HG03439 (cell line): ENCODE measurements around the gene VPREB3.

Experiments
- ATAC-seq: cut with Tn5 transposase; IDR thresholded peaks from one replicate; pipeline ENCODE4 v1.9.1; 2021; ENCODE audit warnings: mild to moderate bottlenecking, moderate library complexity; ENCODE audit not compliant: unreplicated experiment

VPREB3 gene

DNA sequence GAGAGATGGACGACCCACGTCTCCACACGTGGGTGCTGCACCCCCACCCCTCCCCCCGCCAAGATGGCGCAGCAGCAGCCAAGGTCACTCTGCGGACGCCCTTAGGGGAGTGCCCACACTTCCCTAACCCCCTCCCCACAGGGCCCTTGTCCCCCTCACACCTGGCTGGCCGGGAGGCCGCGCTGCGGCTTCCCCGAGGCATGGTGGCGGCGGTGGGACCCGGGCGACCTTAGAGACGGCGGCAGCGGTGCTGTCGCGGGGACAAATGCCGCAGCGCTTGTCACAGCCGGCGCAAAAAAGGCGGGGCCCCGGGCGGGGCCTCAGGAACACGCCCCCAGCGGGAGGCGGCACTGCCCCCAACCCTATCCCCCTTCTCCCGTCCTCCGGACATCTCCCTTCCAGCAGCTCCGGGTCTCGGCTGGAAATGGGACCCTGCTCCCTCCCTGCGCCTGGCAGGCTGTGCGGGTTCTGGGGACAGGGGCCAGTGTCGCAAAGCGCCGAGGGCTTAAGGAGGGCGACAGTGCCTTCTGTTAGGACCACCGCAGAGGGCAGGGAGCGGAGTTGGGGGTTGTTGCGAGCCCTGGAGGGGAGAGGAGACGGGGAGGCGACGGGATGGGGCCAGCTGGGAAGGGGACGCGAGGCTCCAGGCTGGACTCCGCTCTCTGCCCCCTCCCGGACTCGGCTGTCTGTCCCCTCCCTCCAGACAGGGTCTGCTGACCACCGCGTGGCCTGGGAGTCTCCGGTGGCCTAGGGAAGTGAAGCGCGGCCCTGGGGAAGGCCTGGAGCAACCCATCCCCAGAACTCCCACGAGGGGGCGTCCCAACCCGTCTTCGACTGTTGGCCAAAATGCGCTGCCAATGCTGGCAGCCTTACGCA, 13.7 kb upstream of the VPREB3 start, which contains the start of gene CHCHD10:
Gene CHCHD10 (minus strand): TSS at position 300 of the 876 bp plus-strand sequence. CDS start 98 bp downstream, at position 202.
- peak; percentile 50 for ATAC-seq

DNA sequence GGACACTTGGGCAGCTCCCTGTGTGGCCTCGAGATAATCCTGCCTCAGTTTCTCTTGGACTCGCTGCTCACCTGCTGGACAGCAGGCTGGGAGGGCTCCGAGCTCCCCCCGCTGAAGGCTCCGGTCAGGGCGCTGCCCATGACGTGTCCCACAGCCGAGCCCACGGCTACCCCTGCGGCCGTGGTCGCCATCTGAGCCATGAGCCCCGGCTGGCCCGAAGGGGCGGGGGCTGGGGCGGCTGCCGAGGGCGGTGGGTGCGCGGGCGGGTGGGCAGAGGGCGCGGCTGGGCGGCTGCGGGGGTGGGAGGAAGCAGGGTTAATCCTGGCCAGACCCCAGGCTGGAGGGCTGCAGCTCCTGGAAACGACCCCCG, 13.1 kb upstream of the VPREB3 start:
- no peak for ATAC-seq

DNA sequence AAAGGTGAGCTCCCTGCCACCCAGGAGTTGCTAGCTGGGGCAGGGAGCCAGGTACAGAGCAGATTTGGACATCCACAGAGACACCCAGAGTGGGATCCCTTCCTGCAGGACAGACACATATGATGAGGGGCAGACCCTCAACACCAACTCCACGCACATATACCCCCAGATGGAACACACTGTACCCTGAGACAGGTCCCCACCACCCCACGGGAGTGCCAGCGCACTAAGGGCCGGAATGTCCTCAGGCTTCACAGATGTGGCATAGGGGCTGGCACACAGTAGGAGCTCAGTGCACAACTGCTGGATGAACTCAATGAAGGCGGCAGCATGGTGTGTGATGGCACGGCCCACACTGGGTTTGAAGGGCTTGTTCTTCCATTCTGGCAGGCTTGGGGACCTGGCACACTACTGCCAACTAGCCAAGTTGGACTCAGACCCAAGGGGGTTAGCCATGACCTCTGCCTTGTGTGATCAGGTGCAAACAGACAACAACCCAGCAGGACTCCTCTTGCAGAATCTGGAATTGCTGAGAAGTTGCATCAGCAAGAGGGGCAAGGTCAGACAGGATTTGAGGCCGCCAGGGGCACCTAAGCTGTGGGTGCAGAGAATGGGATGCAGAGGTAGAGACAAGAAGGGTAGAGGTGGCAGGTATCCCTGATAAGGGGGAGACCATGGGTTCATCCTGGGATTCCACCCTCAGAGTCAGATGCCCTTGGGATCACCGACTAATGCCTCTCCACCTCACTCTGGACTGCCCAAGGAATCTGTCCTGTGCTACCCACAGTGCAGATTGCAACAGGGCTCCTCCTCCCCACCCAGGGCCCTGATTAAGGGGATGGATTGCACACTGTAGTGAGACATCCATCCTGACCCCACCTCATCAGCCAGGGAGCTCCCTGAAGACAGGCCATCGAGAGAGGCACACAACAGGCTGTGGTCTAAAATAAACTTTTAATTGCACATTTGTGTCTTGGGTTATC, 11.0 kb upstream of the VPREB3 start:
- ATAC-seq = no peak

DNA sequence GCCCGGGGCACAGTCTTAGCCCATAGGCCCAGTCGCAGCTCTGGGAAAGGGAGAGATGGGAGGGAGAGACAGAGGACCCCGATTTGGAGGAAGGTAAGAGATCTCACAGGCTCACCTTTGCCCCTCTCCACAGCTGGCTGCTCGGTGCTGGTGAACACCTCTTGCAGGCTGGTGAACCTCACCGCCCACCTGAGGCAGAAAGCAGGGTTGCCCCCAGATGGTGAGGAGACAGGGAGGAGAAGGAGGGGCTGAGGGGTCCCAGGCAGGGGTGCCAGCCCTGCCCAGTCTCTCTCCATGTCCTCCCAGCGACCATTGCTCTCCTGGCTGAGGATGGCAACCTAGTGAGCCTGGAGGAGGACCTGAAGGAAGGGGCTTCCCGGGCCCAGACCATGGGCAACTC, 9.7 kb upstream of the VPREB3 start:
- no peak for ATAC-seq

DNA sequence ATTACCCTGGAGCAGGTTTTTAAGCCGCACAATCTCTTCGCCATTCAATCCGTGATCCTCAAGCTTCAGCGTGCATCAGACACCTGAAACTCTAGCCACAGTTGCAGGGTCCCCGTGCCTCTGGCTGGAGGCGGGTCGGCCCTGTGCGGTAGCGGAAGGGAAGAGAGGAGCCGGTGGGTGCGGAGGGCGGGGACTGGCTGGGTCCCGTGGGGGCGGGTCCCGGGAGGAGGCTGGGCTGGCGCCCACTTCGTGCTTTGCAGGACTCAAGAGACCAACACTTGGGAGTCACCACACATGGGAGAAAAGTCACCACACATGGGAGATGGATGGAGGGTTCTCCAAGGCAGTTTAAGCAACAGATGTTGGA, 9.3 kb upstream of the VPREB3 start:
- no peak for ATAC-seq

DNA sequence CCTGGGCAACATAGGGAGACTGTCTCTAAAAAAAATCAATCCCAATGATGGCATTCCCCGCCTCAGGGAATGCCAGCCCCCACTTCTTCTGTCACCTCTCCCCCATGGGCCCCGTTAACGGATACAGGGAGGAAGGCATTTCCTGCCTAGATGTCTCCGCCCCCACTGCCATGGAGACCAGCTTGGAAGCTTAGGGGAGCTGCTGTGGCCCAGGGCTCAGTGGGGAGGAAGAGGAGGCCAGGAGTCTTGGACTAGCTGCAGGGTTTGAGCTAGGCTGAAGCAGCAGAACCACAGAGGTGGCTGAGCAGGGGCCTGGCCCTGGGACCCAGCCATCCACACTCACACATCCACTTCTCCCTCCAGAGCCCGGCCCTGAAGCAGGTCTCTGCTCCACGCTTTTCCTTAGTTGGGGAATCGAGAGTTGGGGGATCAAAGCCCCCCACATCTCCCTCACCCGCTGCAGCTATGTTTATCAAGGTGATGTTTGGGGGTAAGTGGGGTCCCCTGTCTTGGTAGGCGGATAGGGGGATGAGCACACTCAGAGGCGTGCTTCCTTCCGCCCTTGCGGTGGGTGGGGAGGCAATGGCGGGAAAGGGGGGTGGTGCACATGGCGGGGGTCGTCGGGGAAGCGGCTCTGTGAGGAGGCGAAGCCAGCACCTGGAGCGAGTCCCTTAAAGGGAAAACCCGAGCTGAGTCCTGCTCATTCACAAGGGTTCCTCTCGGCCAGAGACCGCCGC, 8.8 kb upstream of the VPREB3 start, which contains the start of gene C22orf15:
Gene C22orf15 (plus strand): TSS at position 149 of the 737 bp plus-strand sequence. CDS start 317 bp downstream, at position 466.
- ATAC-seq = no peak

DNA sequence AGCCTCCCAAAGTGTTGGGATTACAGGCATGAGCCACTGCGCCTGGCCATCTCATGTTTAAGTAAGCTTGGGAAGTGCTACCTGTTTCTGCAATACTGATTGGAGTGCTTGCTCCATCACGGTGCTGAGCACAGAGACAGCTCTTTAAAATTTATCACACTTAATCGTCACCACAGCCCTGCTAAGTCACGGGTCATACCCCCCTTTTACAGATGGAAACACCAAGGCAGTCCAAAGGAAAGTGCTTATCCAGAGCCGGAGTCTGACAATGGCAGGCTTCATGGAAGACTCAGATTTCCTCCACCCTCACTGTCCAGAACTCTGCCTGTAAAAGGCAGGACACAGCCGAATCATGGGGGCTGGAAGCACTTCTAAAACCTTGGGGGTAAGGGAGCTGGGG, 5.8 kb upstream of the VPREB3 start:
- no peak for ATAC-seq

DNA sequence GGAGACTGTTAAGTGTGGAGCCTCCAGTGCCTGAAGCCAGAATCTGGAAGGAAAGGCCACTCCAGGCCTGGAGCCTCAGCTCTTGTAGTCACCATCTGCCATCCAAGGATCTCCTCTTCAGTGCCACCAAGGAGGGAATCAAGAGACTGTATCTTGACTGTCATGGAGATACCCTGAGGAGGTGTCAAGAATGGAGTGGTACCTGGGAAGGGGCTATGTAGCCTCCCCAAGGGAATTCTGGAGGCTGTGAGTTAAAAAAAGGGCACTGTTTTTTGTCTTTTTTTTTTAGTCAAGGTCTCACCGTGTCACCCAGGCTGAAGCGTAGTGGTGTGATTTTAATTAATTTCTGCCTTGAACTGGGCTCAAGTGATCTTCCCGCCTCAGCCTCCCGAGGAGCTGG, 5.3 kb upstream of the VPREB3 start:
- ATAC-seq = no peak

DNA sequence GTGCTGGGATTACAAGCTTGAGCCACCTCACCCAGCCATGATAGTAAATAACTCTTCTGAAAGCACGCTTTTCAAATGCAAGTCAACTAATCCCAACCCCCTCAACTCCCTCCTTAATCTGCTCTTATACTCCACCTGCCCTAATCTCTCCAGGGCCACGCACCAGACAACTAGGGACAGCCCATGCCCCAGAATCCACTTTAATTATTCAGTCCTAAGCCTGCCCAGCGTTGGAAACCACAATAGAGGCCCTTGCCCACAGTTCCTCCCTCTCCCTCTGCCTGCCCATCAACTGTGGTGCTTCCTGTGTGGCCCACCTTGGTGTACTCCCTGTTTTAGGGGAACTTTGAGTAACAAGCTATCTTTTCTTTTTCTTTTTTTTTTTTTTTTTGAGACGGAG, 2.7 kb upstream of the VPREB3 start:
- ATAC-seq = no peak

DNA sequence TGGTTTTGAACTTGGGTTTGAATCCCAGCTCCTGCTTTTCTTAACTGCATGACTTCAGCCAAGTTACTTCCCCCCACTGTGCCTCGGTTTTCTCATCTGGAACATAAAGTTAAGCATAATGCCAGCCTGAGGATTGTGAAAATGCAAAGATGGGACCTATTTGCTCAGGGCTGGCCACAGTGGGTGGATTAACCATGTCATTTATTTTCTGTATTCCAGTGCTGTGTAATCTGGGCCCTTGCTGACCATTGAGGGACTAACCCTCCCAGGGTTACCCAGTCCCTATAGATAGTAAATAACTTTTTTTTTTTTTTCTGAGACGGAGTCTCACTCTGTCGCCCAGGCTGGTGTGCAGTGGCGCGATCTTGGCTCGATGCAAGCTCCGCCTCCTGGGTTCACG, 1.5 kb upstream of the VPREB3 start:
- no peak for ATAC-seq

DNA sequence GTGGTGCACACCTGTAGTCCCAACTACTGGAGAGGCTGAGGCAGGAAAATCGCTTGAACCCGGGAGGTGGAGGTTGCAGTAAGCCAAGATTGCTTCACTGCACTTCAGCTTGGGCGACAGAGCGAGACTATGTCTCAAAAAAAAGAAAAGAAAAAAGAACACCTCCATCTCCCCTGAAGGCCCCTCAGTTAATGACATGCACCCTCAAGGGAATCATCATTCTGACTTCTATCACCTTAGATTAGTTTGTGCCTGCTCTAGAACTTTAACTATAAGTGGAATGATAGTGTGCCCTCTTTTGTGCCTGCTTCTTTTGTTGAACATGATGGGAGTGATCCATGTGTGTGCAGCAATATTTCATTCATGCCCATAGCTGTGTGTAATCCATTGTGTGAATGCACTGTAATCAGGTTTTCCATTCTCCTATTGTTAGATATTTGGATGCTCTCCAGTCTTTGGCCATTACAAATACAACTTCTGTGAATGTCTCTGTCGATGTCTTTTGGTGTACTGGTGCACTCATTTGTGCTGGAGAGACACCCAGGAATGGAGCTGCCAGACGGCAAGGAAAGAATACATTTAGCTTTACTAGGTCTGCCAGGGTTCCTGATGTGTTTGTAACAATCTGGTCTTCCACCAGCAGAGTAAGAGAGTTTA, 883 bp upstream of the VPREB3 start:
- ATAC-seq = no peak

DNA sequence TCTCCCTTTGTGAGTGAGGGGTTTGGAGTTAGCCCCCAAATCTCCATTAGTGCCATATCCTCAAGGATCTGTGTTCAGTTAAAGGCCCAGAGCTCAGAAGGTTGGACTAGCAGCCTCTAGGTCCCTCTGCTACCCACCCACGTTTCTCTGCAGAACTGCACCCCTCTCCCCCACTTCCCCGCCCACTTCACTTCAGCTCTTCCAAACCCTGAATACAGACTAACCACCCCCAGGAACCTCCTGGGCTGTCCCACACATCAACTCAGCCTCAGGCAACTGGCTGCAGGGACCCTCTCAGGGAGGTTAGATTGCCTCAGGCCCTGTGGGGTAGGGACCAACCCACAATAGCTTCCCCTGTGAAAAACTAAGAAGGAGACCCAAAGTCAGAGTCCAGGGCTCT, 840 bp downstream of the VPREB3 start:
- no peak for ATAC-seq

DNA sequence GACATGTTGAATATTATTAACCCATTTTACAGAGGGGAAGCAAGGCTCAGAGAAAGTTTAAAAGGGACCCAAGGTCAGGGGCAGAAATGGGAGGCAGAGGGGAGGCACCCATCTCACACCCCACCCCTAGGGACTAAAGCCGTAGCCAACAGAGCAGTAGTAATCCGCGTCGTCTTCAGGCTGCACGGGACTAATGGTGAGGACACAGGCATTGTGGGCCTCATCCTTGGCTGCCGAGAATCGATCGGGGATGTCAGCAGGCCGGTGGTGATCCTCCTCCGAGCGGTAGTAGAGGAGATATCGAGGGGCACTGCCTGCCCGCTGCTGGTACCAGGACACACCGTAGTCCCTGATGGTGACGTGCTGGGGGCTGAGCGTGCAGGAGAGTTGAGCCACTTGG, 1.5 kb downstream of the VPREB3 start:
- ATAC-seq = no peak

DNA sequence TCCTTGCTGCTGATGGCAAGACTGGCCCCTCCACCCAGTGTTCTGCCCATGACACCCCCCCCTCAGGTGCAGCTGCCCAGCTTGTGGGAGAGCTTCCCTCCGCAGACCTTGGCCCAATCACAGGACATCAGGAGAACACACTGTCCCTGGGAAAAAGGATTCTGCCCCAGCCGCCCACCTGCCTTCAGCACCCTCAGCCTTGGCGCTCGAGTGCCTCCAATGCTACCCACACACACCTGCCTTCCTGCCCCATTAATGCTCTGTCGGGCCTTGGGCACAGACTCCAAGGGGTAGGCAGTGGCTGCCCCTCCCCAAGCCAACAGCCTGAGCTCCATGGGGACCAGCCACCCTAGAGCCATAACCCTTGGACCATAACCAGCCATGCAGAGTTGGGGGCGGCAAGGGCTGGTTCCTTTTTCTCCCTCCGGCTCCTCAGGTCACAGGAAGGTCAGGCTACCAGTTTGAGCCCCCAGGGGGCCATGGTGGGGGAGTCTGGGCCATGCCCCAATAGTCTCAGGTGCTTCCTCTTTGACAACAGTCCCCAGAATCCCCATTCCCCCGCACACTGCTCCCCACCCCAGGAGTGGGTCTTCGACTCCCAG, 2.0 kb downstream of the VPREB3 start:
- ATAC-seq = no peak

DNA sequence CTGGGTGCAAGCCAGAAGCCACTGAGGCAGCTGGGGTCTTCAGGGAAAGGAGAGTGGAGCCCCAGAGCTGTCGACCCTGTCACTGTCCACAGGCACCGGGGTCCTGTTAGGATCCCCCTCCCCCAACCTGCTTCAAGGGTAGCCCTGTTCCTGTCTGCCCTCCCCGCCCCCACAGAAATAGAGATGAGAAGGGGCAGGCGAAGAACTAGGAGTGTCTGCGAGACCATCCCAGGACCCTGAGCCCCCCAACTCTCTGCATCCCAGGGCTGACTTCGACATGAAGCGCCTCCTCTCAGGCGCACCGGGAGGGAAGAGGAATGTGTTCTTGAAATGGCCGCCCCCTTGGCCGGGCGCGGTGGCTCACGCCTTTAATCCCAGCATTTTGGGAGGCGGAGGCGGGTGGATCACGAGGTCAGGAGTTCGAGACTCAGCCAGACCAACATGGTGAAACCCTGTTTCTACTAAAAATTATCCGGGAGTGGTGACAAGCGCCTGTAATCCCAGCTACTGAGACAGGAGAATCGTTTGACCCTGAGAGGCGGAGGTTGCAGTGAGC, 2.7 kb downstream of the VPREB3 start:
- ATAC-seq = peak; percentile 28

DNA sequence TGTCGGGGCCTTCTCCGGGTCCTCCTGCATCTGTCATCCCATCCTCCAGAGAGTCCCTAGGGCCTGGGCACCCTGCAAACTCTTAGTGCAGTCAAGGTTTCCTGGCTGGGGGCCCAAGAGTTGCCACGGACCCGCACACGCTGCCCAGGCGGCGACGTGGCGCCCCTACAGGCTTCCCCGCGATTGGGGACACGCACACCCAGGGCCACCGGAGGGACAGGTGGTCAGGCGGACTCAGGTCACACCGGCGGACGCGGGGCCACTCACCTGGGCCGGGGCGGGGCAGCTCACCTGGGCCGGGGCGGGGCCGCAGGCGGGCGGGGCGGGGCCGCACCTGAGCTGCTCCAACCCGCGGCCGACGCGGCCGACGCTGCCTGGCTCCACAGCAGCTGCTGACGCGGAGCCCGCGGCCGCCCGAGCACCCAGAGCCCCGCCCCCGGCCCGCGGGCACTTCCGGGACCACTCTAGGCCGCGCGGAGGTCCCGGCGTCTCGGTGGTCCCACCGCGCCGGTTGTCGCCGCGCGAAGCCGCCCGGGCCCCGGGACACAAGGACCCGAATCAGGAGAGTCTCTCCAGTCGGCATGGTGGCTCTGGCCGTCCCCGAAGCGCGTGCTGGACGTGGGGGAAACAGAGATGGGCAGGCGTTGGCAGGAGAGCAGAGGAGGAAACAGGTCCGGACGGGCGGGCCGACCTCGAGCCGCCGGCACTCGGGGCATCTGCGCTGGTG, 3.3 kb downstream of the VPREB3 start, which contains the start of gene ZNF70:
Gene ZNF70 (minus strand): TSS at position 399 of the 727 bp plus-strand sequence. CDS start 5,972 bp downstream, outside the sequence.
- ATAC-seq = peak; percentile 81

DNA sequence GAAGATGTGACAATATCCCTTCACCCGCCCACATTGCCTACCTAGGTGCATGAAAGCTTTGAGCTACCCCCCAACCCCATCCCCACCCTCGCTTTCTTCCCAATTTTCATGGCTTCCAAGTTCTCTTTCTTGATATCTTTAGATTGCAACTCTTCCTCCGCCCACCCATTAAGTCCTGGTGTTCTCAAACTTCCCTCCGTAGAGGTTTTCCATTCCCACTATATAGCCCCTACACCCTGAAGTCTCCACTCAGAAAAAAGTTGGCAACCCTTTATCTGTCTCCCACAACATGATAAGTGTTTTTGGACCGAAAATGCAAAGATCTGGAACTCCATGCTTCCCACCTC, 3.9 kb downstream of the VPREB3 start:
- no peak for ATAC-seq

DNA sequence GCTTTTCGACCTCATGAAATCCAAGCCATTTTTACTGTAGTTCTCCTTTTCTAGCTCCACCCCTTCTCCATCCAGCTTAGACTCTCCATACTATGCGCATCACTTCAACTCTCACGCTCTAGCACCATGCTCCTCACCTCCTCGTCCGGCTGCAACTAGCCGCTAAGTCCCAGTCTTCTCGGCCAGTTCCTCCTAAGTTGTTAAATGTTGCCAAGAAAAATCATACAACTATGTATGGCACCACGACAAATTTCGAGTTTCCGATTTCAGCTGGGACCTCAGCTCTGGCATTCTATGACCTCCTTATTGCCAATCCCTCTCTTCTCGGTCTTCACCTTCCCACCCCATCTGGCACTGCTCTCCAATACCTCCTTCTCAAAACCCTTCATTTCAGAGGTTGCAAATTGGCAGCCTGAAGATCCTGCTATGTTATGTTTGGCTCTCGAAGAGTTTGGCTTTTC, 4.4 kb downstream of the VPREB3 start:
- no peak for ATAC-seq

DNA sequence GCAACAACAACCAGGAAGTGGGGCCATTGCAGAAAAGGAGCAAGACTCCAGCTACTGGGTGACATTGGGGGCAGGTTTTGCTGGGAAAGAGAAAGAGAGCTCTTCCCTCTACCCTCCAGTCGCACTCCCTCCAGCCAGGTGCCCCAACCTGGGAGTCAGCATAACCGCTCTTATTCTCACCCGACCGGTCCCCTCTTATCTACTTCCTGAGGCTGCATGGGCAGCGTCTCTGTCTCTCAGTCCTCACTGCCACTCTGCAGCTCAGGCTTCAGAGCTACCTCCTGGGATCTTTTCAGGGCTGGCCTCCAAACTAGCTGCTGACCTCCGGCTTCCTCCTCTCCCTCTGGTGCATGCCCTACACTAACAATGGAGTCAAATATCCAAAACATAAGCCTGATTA, 8.4 kb downstream of the VPREB3 start:
- no peak for ATAC-seq
